NOMO-1 treated with DMSO at 0.1 percent for 48 hours (cell line): ENCODE data around the gene TENM4.

Experiments used
- DNase-seq: peaks from one replicate; lab custom pipeline; 2025; ENCODE audit not compliant: unreplicated experiment; lab: John Stamatoyannopoulos, UW

The TENM4 gene

DNA sequence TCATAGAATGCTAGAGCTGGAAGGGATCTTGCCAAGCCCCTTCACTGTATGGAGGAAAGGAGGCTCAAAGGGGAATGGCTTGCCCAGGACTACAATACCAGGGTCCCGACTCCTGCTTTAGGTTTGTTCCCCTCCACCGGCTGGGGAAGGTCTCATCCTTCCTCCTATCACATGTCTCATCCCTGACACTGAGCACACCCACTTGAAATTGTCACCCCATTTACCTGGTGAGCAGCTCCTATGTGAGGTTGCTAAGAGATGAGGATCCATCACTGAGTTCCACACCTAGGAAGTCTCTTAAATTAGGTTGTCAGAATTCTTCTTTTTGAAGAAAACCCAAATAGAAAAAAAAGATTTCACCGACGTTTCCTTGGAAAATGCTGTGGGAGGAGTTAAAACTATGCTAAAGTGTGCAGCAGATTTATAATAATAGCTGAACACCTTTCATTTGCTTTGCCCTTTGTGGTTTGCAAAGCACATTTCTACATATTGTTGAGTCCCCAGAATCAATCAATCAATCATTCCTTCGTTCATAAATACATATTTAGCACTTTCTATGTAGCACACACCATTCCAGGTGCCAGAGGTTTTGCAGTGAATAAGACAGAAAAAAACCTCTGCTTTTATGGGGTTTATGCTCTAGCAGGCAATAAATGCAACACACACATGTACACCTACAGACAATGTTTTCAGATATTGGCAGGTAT, 91.7 kb downstream of the TENM4 start:
- DNase-seq = no peak

DNA sequence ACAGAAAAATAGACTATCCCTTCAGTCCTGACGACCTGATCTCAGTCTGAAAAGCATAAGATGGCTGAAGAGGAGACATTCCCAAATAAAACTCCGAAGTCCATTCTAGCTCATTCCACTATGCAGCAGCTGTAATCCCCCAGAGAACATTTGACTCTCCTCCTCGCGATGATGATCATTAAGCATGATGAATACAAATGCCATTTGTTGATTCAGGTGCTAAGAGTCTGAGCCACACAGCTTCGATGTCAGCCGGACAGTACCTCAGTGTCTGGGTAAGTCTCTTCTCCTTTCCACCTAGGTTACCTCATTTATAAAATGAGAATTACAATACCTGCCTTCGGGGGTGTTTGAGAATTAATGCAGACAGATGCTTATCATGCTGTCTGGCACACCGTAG, 94.8 kb downstream of the TENM4 start:
- DNase-seq = no peak

DNA sequence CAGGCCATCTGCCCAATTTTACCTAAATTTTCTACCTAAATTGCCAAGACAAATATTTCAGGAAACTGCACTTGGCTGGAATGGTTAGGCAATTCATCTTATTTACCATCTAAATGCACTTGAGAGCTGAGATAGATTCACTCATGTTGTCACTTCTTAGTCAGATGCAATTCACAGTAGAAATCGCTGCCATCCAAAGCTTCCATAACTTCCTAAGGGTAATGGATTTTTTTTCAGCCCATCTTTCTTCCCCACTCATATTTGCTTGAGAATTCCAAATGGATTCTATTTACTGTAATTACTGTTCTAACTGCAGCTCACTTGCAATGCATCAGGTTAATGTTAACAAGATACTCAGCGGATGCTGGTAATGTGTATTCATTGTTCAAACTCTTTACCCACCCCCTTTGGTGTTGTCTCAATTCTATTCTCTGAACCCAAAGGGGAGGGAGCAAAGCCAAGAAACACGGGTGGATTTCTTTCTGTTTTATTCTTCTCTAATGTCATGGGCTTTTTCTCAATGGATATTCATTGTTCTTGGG, 96.0 kb downstream of the TENM4 start:
- DNase-seq = no peak

DNA sequence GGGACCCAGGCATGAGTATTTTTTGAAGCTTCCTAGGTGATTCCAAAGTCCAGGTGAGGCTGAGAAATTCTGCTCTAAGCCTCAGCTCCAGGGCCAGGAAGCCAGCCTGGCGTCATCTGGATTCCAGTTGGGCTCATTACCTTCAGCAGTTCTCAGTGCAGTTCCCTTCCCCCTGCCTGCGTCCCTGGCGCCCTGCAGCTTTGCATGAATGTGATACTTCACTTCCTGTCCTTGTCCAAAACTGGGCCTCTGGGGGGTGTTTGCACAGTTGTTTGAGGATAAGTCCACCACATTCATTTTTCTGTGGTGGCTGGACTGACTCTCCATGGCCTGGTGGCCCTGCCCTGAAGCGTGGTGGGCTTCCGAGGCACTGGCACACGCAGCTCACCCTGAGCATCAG, 98.1 kb downstream of the TENM4 start:
- no peak for DNase-seq

DNA sequence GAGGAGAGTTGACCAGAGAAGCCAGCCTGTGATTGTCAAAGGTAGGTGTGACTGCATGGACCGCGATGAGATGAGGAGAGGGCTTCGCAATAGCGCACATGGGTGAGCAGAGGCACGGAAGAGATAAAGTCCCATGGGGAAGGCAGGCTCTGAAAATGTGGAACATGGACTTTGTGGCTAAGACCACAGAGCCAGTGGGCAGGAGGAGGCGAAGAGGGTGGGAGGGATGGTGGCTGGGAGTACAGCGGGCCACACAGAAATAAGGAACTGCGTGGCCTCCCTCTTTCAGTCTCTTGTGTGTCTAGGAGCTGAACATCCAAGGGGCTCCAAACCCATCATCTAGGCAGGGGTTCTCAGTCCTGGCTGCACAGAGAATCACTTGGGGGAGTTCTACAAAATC, 98.6 kb downstream of the TENM4 start:
- peak; percentile 9 for DNase-seq

DNA sequence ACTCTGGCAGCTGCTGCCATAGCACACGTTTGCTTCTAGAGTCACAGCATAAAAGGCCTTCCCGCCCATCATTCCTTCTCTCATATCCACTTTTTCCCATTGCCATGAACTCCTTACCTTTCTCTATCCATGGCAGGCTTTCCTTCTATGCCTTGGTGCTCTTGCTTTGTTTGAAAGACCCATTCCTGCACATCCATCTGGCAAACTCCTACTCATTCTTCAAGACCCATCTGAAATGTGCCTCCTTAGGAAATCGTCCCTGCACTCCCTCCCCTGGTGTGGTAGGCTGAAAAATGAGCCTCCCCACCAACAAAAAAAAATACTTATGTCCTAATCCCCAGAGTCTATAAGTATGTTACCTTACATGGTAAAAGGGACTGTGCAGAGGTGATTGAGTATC, 100.3 kb downstream of the TENM4 start:
- DNase-seq = no peak

DNA sequence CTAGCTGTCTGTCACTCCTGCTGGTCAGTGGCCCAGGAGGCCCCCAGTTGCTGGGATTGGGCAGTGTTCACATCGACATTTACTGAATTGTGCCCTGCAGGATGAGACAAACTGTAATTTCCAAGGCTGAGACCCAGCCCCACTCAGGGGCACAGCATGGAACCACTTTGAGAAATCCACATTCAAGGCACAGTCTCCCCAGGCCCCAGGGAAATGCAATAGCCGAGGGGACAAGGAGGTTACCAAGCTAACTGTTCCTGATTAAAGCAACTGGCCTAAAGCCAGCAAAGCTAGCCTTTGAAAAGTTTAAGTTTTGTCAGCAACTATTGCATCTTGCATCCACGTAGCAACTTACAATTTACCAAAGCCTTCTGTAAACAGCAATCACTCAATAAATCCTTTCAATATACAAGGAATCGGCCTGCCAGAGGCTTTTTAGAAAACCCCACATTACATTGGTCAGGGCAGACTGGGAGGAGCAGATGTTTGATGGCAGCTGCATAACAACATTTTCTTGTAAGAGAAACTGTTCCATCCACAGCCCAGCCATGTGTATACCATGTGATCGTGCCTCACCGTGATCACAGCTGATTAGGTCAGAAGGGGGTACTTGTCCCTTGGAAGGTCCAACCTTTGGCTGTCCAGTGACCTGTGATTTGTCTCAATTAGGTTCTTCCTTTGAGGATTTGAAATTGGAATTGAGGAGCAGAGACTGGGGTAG, 103.9 kb downstream of the TENM4 start:
- DNase-seq = no peak

DNA sequence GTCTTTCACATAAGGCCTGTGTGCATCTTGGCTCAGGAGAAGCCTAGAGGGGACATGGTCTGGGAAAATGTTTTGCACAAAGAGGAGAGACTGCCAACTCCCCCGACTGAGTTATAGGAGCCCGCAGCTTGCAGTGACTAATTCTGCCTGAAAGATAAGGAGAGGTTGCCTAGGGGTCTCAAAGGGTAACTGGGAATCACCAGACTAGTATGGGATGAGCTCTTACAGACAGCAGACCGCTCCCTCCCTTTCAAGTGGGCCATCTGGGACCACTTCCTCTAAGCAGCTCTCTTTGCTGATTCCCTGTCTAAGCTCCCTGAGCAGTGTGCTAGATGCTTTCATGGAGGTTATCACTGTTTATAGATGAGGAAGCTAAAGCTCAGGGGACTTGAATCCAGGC, 105.1 kb downstream of the TENM4 start:
- no peak for DNase-seq

DNA sequence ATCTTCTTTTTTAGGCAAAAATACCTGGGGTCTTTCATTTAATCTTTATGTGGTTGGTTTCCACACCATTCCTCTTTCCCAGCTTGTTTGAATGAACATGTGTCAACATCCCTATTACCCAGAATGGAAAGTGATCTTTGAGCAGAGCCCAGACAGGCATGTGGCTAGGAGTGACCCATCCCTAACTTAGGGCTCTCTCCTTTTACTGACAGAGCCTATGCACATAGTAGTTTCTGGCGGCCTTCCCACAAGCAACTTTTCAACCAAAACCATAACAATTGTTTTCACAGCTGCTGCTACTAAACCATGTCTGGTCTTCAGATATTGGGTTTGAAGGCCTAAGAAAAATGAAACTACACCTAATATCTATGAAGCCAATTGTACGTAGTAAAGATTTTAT, 107.5 kb downstream of the TENM4 start:
- DNase-seq = no peak

DNA sequence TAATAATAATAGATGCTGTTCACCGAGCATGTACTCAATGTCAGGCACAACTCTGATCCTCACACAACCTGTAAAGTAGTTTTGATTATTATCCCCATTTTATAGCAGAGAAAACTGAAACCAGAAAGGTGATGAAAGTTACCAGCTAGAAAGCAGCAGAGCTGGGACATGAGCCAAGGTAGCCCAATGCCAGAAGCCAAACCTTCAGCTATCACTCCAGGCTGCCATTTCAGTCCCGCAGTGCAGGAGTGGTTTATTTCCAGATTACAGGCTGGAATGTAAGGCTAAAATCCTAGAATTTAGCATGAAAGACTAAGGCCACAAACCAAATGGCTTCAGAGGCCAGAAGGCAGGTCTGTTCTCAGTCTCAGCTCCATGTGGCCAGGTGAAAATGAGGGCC, 108.8 kb downstream of the TENM4 start:
- no peak for DNase-seq

DNA sequence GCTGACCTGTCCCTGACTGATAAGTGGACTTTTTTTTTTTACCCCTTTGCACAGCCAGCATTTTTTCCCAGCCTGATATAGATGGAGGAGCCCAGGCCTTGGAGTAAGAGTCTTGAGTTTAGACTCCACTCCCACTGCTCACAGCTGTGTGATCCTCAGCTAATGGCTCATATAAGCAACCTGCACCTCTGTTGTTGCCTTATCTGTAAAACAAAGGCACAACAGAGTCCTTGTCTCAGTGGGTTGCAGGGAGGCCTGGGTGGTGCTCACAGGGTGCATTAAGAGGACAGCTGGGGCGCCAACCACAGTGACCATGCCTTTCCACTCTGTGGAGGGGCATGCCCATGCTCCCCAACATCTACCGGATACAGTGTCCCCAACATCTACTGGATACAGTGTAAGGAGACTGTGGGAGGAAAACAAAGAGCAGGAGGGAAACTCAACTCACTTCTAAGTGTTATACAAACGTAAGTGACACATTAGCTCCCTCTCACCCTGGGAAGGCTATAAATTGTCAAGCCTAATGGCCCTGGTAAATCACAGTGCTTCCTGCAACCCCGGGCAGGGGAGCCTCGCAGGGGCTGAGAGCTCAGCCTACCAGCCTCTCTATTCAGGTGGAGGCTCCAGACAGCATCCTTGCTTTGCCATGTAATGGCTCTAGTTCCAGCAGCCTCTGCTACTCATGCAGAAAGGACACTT, 109.5 kb downstream of the TENM4 start:
- no peak for DNase-seq

DNA sequence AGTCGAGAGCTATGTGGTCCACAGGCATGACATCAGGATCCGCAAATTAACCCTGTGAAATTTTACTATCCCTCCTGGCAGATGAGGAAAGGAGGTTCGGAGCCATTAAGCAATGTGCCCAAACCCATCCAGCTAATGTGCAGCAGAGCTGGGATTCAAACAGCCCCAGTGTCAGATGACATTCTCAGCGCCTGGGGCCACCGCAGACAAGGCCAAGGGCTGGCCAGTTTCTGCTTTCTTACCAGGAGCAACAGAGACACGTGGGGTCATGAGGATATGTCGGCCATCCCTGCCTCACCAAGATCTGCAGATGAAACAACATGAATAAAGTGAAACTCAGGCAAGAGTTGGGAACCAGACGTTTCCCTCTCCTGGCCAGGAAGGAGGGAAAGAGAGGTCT, 110.2 kb downstream of the TENM4 start:
- no peak for DNase-seq

DNA sequence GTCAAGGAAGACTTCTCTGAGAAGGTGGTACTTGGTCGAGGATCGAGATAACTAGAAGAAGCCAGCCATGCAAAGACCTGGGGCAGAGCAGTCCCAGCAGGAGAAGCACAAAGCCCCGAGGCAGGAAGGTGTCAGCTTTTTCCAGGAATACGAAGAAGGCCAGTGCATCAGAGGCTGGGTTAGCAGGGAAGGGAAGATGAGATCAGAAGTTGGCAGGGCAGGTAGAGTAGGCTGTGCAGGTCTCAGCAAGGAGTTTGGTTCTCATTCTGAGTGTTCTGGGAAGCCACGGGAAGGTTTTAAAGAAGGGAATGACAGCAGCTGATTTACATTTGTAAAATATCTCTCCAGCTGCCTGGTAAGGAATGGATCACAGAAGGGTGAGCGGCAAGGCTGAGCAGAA, 111.3 kb downstream of the TENM4 start:
- no peak for DNase-seq

DNA sequence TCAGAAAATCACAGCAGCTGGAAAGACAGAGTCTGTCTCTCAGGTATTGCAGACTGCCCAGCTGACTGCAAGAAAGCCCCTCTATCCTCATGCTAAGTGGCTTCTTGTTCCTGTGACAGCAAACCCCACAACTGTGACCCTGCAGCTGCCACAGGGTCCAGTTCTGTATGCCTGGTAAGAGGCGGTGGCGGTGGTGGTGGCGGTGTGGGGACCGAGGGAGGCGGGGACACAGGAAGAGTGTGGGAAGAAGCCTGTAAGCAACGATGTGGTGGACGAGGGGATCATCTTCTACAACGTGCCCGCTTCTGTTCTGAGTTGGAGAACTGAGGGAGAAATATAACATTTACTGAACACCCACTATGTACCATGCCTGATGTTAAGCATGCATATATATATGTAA, 112.4 kb downstream of the TENM4 start:
- DNase-seq = no peak

DNA sequence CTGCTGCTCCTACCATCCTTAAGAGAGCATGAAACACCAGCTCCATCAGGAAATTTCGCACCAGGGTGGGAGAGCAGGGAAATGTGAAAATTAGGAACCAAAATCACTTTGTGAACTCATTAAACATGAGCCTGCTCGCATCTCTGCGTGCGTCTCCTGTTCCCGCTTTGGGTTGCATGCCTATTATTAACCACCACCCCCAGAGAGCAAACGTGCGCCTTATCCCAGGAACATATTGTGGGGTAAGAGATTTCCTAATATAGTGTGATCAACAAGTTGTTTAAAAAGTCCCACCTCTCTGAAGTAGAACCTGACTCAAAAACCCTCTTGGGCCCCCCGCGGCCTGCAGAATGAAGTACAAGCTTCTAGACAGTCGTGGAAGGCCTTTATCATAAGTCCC, 115.0 kb downstream of the TENM4 start:
- no peak for DNase-seq

DNA sequence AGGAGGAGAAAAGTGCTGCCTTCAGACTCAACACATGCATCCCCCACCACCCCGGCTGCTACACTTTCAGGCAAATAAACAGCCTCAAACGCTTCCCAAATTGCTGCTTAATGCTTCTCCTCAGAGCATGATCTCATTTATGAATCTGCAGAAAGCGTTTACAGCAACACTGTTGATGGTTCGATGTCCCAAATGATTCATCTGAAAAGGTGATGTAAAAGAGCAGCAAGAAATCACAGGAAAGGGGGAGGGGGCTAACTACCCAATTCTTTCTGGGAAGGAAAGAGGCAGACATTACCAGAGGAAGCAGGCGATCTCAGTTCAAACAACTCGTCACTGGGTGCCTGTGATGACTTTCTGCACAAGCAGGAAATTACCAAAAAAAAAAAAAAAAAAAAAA, 119.6 kb downstream of the TENM4 start:
- DNase-seq = no peak

DNA sequence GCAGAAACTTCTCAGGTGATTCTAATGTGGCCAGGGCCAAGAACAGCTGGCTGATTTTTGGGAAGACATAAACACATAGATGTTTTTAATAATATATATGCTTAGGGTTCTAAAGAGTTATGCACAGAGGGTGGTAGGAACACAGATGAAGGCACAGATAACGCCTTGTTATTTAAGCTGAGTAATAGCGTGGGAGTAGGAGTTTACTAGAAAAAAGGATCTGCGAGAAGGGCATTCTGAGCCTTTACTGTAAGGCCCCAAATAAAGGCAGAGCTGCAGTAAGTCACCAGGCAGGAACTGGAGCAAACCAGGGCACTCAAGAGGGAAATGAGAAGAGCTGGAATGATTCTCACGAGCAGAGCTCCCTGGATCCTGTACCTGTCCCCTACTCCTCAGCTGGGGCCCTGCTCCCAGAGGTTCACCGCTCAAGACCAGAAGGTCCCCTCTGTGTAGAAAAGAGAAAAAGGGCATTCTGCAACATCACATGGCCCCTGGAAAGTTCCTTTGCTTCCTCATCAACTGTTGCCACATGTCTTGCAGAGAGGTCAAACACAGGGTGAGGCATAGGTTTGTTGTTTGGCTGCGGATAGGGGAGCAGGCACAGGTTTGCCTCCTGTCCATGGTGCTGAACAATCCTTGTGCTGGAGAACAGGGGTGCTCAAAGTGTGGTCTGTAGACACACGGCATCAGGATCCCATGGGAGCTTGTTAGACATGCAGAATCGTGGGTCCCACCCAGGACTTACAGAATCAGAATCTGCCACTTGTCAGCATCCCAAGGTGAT, 125.7 kb downstream of the TENM4 start:
- peak; percentile 80 for DNase-seq

DNA sequence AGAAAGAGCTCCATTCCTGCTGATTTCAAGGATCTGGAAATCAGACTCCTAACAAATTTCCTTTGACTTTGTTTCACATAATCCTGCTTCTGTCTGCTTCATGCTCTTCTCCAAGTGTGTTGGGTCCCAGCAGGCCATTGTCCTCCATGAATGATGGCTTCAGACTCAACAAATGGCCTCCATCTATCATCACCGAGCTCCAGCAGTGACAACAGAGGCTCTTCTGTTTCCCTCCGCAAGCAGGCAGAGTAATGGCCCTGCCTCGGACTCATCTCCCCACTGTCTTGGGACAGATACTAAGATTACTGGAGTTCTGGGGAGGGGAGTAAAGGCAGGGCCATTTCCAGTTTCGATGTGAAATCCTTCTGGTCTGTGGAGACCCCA, 127.3 kb downstream of the TENM4 start:
- DNase-seq = no peak

DNA sequence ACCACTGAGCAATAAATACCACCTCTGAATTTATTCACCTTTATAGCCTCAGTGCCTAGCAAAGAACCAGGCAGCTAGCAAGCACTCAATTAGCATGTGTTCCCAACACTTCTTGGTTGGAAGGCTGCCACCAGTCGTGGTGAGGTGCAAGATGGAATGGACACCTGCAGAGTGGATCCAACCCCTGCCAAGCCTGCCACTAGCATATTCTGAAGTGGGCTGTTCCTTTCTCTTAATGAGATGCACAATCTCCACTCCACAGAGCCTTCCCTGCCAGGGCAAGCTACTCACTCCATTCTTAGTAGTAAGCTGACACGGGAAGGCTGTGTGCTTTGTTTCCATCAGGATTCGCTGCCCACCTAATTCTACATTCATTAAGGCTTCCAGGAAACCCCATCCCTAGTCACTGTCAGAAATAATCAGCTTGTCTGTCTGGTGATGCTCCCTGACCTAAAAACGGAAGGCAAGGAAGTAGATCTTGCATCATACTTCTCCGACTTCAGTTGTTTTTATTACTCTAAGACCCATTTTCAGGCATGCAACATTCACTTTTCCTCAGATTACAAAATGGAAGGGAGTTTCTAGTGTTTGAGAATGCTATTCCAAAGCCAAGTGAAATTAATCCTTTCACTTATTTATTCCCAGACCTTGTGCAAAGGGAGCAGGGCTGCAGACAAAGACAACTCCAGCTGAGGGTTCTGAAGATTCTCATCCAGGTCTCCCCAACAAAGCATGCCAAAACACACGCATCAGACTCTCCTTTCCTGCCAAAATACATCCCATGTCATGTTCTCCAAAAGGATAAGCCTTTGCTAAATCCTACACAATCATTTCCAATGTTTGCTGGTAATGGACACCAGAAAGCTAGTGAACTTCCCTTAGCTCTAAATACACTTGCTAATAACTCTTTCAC, 128.0 kb downstream of the TENM4 start:
- DNase-seq = peak; percentile 25

DNA sequence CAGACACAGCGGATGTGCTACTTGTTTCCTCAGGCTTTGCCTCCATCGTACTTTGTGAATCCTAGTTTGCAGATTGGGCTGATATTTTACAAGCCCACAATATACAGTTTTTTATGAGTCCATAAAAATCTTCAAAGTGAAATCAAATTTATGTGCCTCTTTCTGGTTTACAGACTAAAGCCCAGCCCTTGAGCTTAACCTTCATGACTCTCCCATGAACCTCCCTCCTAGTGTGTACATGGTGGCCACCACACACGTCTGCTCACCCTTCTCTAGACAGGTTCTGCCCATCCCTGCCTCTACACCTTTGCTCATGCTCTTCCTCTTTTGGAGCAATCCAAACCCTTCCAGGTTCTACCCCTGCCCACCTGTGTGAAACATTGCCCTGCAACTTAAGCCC, 129.4 kb downstream of the TENM4 start:
- DNase-seq = no peak
